Smooth muscle cell (in vitro differentiated cells): ENCODE results near the gene PLEKHG2. TPM values are rescaled to one million over a fixed set of nuclear protein-coding genes. Genes with fewer than 3 reads are reported as not detected.
"Not testable (repeated sequence)": the region's sequence is repeated elsewhere in the genome, so short reads cannot be mapped to it uniquely, and the experiment has no call there.

Source experiments
- DNase-seq: peaks from one replicate; lab custom pipeline; 2025; ENCODE audit not compliant: unreplicated experiment; lab: John Stamatoyannopoulos, UW
- H2AFZ ChIP-seq: fragments of 200-600 bp; sonication (generic); 2 replicates; pipeline ENCODE4 v1.6.0; 2016; ENCODE audit warnings: antibody characterized with exemption, low read depth, mild to moderate bottlenecking
- H3F3A ChIP-seq: fragments of 200-600 bp; sonication (generic); 2 replicates; pipeline ENCODE4 v1.6.0; 2017; ENCODE audit warnings: antibody characterized with exemption, low read depth
- H3K27ac ChIP-seq: fragments of 200-600 bp; sonication (generic); 2 replicates; pipeline ENCODE4 v1.5.1; 2016; ENCODE audit warnings: low read depth, mild to moderate bottlenecking
- H3K27me3 ChIP-seq: fragments of 200-600 bp; sonication (generic); 2 replicates; pipeline ENCODE4 v1.6.1; 2016; ENCODE audit warnings: low read depth, mild to moderate bottlenecking
- H3K36me3 ChIP-seq: fragments of 200-600 bp; sonication (generic); 2 replicates; pipeline ENCODE4 v1.5.1; 2016; ENCODE audit warnings: low read depth
- H3K4me1 ChIP-seq: fragments of 200-600 bp; sonication (generic); 2 replicates; pipeline ENCODE4 v1.5.1; 2016; ENCODE audit warnings: low read depth
- H3K4me2 ChIP-seq: fragments of 200-600 bp; sonication (generic); 2 replicates; pipeline ENCODE4 v1.6.0; 2016; ENCODE audit warnings: mild to moderate bottlenecking
- H3K4me3 ChIP-seq: fragments of 200-600 bp; sonication (generic); 2 replicates; pipeline ENCODE4 v1.5.1; 2016; ENCODE audit warnings: mild to moderate bottlenecking
- H3K79me2 ChIP-seq: fragments of 200-600 bp; sonication (generic); 2 replicates; pipeline ENCODE4 v1.6.0; 2016; ENCODE audit warnings: low read depth, mild to moderate bottlenecking
- H3K9ac ChIP-seq: fragments of 200-600 bp; sonication (generic); 2 replicates; pipeline ENCODE4 v1.6.0; 2016; ENCODE audit warnings: low read depth
- H3K9me3 ChIP-seq: fragments of 200-600 bp; sonication (generic); replicated peaks from 2 replicates; pipeline ENCODE4 v1.5.1; 2016; ENCODE audit warnings: low read depth
- H4K20me1 ChIP-seq: fragments of 200-600 bp; sonication (generic); 2 replicates; pipeline ENCODE4 v1.6.0; 2016; ENCODE audit warnings: low read depth
- WGBS: methylation state at CpG from one replicate; pipeline ENCODE4 v1.1.7; 2016; ENCODE audit warnings: low lambda C conversion rate; 5-methylcytosine and 5-hydroxymethylcytosine counted together
- polyA plus RNA-seq: library from polyadenylated mRNA; unstranded; fragments of >200 nt; fragmentation: Nextera tagmentation; extraction: Ambion mirVana; gene quantifications from 2 replicates; pipeline ENCODE4 v1.2.1, GENCODE V29; 2016
- total RNA-seq: library from RNA; depleted of rRNA; stranded (reverse); fragments of >200 nt; gene quantifications from 2 replicates; pipeline ENCODE4 v1.2.3, GENCODE V29; 2014
- TF ChIP-seq, protein P1 (sequence below): fragments of 200-600 bp; sonication (generic); IDR thresholded peaks from 2 replicates; pipeline ENCODE4 v1.5.1; 2017; ENCODE audit warnings: borderline replicate concordance, mild to moderate bottlenecking, antibody characterized with exemption; ENCODE audit not compliant: insufficient read depth, poor library complexity, severe bottlenecking

PLEKHG2 gene
- total and polyA plus RNA-seq, 2 experiments from 2014 or later, result 33.0 to 42.2 TPM

- Histone ChIP-seq H3K4me2 (no peak overlapping the region), H3K36me3 (peaks cover 10% of the 10 kb centered on the region), H2AFZ (no peak overlapping the region), H3K4me1 (no peaks in the 10 kb centered on the region), H3K27ac (no peak overlapping the region), H3K9me3 (no peaks in the 10 kb centered on the region), H3K79me2 (no peaks in the 10 kb centered on the region), H3K27me3 (no peaks in the 10 kb centered on the region), H3K4me3 (no peak overlapping the region), H3K9ac (no peak overlapping the region), H3F3A (no peaks in the 10 kb centered on the region), H4K20me1 (peaks cover 16% of the 10 kb centered on the region)
- WGBS, result 86% methylated on average over 2 of the region's 2 CpGs
- no peak for DNase-seq
- TF ChIP-seq, protein P1, sequence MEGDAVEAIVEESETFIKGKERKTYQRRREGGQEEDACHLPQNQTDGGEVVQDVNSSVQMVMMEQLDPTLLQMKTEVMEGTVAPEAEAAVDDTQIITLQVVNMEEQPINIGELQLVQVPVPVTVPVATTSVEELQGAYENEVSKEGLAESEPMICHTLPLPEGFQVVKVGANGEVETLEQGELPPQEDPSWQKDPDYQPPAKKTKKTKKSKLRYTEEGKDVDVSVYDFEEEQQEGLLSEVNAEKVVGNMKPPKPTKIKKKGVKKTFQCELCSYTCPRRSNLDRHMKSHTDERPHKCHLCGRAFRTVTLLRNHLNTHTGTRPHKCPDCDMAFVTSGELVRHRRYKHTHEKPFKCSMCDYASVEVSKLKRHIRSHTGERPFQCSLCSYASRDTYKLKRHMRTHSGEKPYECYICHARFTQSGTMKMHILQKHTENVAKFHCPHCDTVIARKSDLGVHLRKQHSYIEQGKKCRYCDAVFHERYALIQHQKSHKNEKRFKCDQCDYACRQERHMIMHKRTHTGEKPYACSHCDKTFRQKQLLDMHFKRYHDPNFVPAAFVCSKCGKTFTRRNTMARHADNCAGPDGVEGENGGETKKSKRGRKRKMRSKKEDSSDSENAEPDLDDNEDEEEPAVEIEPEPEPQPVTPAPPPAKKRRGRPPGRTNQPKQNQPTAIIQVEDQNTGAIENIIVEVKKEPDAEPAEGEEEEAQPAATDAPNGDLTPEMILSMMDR, result no peak
Observed at GRCh38 chr19:39372941-39373340, 39.5 kb upstream of the PLEKHG2 start.

DNA sequence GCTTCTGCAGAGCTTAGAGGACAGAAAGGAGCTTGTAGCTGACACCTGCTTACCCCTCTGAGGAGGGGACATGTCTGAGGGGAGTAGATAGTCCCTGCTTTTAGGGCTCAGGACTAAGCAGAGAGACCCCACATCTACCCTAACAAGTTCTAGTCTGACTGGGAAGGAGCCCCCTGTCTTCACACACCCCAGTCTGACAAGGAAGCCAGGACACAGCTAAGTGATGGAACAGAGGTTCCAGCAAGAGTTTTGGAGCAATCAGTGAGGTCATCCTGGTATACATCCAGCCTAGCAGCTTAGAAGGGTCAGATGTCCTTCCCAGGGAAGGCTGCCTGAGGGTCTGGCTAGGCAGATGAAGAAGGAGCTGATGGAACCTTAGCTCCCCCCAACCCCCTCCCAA, 36.5 kb upstream of the PLEKHG2 start:
- no peaks in the 10 kb centered on the region for H3F3A ChIP-seq
- H2AFZ ChIP-seq, result no peak overlapping the region
- H3K4me2 ChIP-seq, result no peak overlapping the region
- DNase-seq, result no peak
- H3K36me3 ChIP-seq, result peaks cover 10% of the 10 kb centered on the region
- no peak overlapping the region for H3K9ac ChIP-seq
- no peak overlapping the region for H3K4me3 ChIP-seq
- TF ChIP-seq, protein P1, result no peak
- no peaks in the 10 kb centered on the region for H3K4me1 ChIP-seq
- H3K27ac ChIP-seq, result no peak overlapping the region
- no peaks in the 10 kb centered on the region for H3K27me3 ChIP-seq
- H3K9me3 ChIP-seq, result no peaks in the 10 kb centered on the region
- peaks cover 5% of the 10 kb centered on the region for H4K20me1 ChIP-seq
- no peaks in the 10 kb centered on the region for H3K79me2 ChIP-seq

- H3F3A ChIP-seq, result no peaks in the 10 kb centered on the region
- no peak for DNase-seq
- no peaks in the 10 kb centered on the region for H3K9me3 ChIP-seq
- H3K79me2 ChIP-seq, result no peaks in the 10 kb centered on the region
- H3K4me1 ChIP-seq, result no peaks in the 10 kb centered on the region
- H3K4me2 ChIP-seq, result no peak overlapping the region
- peaks cover 6% of the 10 kb centered on the region for H3K36me3 ChIP-seq
- 99% methylated on average over 18 of the region's 18 CpGs for WGBS
- H3K27me3 ChIP-seq, result no peaks in the 10 kb centered on the region
- peaks cover 5% of the 10 kb centered on the region for H4K20me1 ChIP-seq
- no peak overlapping the region for H3K9ac ChIP-seq
- no peak overlapping the region for H3K4me3 ChIP-seq
- H2AFZ ChIP-seq, result no peak overlapping the region
- H3K27ac ChIP-seq, result no peak overlapping the region
- TF ChIP-seq, protein P1, result no peak
Observed at GRCh38 chr19:39377373-39378362, 34.8 kb upstream of the PLEKHG2 start.

GRCh38 chr19:39379366-39379765, 33.1 kb upstream of the PLEKHG2 start:
- H3F3A ChIP-seq, H3K9me3 ChIP-seq, H3K36me3 ChIP-seq, H3K27me3 ChIP-seq, H3K79me2 ChIP-seq, DNase-seq, H3K4me2 ChIP-seq, H3K9ac ChIP-seq, H2AFZ ChIP-seq, H3K4me3 ChIP-seq, H3K27ac ChIP-seq, H4K20me1 ChIP-seq, H3K4me1 ChIP-seq: not testable (repeated sequence)
- WGBS, result 98% methylated on average over 4 of the region's 4 CpGs
